Measurements from ENCODE around the gene TPST2.

DNA sequence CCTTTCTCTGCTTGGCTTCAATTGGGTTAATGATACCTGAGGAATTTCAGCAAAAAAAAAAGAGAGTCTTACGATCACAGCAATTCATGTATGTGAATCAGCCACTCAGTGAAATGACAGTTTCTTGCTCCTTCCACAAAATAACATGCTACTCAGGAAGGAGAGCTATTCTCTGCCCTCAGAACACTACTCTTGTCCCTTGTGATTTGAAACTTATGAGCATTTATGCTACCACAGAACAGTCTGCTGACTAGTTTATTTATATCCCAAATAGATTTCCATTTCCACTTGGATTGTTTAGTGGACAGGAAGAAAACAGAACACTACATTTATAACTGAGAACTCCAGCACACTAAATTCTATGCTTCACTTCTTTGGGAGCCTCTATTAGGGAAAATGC lies 86.2 kb downstream of the TPST2 start:
- TF ChIP-seq CTCF (IDR thresholded peaks at IDR 0.05; ENCODE audit: extremely low read depth in 1 of 2, insufficient read depth in 1 of 2, low read depth in 1 of 2, low read length in 2 of 2) (no peak), EZH2 (IDR thresholded peaks at IDR 0.05; ENCODE audit: borderline replicate concordance, low read depth, low read length, severe bottlenecking) (no peak), POLR2AphosphoS5 (IDR thresholded peaks at IDR 0.05; ENCODE audit: insufficient read depth, low read depth, low read length) (no peak)
- TF ChIP-seq, protein P1, sequence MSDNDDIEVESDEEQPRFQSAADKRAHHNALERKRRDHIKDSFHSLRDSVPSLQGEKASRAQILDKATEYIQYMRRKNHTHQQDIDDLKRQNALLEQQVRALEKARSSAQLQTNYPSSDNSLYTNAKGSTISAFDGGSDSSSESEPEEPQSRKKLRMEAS (IDR thresholded peaks at IDR 0.05; ENCODE audit: insufficient read depth, insufficient read length) = no peak
